ENCODE data around the gene ZBTB8A.
A peak's percentile ranks its signal among the peaks of the same experiment; 100 is the strongest.

The ZBTB8A gene

DNA sequence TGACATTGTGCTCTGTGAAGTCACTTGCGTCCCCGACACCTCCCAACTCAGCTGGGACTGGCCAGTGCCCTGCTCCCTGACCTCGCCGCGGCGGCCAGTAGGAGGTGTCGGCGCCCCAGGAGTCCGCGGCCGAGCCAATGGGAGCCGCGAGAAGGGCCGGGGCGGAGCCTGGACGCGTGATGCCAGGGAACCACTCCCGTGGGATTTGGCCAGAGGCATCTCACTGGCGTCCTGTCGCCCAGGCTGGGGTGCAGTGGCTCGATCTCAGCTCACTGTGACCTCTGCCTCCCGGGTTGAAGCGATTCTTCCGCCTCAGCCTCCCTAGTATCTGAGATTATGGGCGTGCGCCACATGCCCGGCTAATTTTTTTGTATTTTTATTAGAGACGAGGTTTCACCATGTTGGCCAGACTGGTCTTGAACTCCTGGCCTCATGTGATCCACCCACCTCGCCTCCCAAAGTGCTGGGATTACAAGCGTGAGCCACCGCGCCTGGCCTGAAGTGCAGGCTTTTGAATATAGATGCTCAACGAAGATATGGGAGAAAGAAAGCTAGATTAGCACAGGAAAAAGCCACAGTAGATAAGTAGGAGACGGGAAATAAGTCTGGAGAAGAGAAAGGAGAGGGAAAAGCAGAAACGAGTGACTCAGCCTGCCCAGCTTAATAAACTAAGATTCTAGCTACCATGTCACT, 73.1 kb downstream of the ZBTB8A start:
- H3K27me3 ChIP-seq (ENCODE audit: insufficient read depth, low read depth): no peaks in the 10 kb centered on the region
- no peak for TF ChIP-seq CTCF (conservative IDR thresholded peaks at IDR 0.05; ENCODE audit: low read depth, low read length)
- no peak overlapping the region for H3K9ac ChIP-seq
- no peaks in the 10 kb centered on the region for H3K4me1 ChIP-seq (ENCODE audit: low read depth, poor library complexity, severe bottlenecking)
- H3K79me2 ChIP-seq (ENCODE audit: insufficient read depth, low read depth): no peaks in the 10 kb centered on the region
- H3K4me3 ChIP-seq (IDR thresholded peaks at IDR 0.05; ENCODE audit: insufficient read depth, low read depth, low read length): no peak overlapping the region
- no peaks in the 10 kb centered on the region for H3K36me3 ChIP-seq (ENCODE audit: insufficient read depth)
- no peak overlapping the region for H3K4me2 ChIP-seq
- no peaks in the 10 kb centered on the region for H4K20me1 ChIP-seq (ENCODE audit: insufficient read depth)
- no peak overlapping the region for H2AFZ ChIP-seq (ENCODE audit: low read depth)
- no peak overlapping the region for H3K27ac ChIP-seq

- H3K4me2 ChIP-seq: no peak overlapping the region
- no peak overlapping the region for H3K9ac ChIP-seq
- H2AFZ ChIP-seq (ENCODE audit: low read depth): no peak overlapping the region
- H3K36me3 ChIP-seq (ENCODE audit: insufficient read depth): no peaks in the 10 kb centered on the region
- TF ChIP-seq CTCF (conservative IDR thresholded peaks at IDR 0.05; ENCODE audit: low read depth, low read length): no peak
- no peak overlapping the region for H3K27ac ChIP-seq
- no peaks in the 10 kb centered on the region for H3K27me3 ChIP-seq (ENCODE audit: insufficient read depth, low read depth)
- H3K4me1 ChIP-seq (ENCODE audit: low read depth, poor library complexity, severe bottlenecking): peaks cover 5% of the 10 kb centered on the region
- H3K79me2 ChIP-seq (ENCODE audit: insufficient read depth, low read depth): no peaks in the 10 kb centered on the region
- no peaks in the 10 kb centered on the region for H4K20me1 ChIP-seq (ENCODE audit: insufficient read depth)
- H3K4me3 ChIP-seq (IDR thresholded peaks at IDR 0.05; ENCODE audit: insufficient read depth, low read depth, low read length): no peak overlapping the region
Measured at GRCh38 chr1:32613472-32613871, 74.2 kb downstream of the ZBTB8A start.

- Histone ChIP-seq H3K4me3 (IDR thresholded peaks at IDR 0.05; ENCODE audit: insufficient read depth, low read depth, low read length) (no peak overlapping the region), H3K36me3 (ENCODE audit: insufficient read depth) (no peaks in the 10 kb centered on the region), H3K27me3 (ENCODE audit: insufficient read depth, low read depth) (no peaks in the 10 kb centered on the region), H2AFZ (ENCODE audit: low read depth) (no peak overlapping the region), H3K4me1 (ENCODE audit: low read depth, poor library complexity, severe bottlenecking) (peaks cover 58% of the 10 kb centered on the region), H3K4me2 (peak overlapping the region; percentile 76; the same call in 1 of the 2 replicates), H3K79me2 (ENCODE audit: insufficient read depth, low read depth) (peaks cover 16% of the 10 kb centered on the region; the same call in 1 of the 2 replicates), H3K9ac (peak overlapping the region; percentile 22; the same call in 1 of the 2 replicates), H3K27ac (peak overlapping the region; percentile 98), H4K20me1 (ENCODE audit: insufficient read depth) (no peaks in the 10 kb centered on the region)
- no peak for TF ChIP-seq CTCF (conservative IDR thresholded peaks at IDR 0.05; ENCODE audit: low read depth, low read length)
Measured at GRCh38 chr1:32618673-32619221, 79.5 kb downstream of the ZBTB8A start.

DNA sequence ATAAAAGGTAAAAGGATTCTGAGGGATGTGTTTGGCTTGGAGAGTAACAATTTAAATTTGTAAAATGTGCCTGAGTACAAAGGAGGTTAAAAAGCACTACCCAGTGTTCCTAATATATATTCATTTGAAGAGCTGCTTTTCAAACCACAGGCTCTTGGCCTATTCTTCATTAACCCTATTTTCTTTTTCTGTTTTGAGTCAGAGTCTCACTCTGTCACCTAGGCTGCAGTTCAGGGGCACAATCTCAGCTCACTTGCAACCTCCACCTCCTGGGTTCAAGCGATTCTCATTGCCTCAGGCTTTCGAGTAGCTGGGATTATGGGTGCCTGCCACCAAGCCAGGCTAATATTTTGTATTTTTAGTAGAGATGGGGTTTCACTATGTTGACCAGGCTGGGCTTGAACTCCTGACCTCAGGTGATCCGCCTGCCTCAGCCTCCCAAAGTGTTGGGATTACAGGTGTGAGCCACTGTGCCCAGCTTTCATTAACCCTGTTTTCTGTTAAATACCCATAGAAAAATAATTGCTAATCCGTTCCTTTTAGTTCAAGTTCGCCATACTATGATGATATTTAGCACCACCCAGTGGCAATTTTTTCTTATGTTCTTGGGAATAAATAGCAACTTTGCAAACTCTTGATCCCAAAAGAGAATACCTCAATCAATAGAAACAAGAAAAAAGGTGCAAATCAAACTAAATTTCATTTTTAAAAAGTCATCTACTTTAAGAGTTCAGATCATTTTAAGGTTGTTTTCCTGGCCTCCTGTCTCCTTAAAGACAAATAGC, 80.7 kb downstream of the ZBTB8A start:
- Histone ChIP-seq H3K4me3 (IDR thresholded peaks at IDR 0.05; ENCODE audit: insufficient read depth, low read depth, low read length) (no peak overlapping the region), H3K27ac (peak overlapping the region; percentile 98), H3K79me2 (ENCODE audit: insufficient read depth, low read depth) (peaks cover 16% of the 10 kb centered on the region; the same call in 1 of the 2 replicates), H3K9ac (peak overlapping the region; percentile 22; the same call in 1 of the 2 replicates), H3K36me3 (ENCODE audit: insufficient read depth) (no peaks in the 10 kb centered on the region), H3K27me3 (ENCODE audit: insufficient read depth, low read depth) (no peaks in the 10 kb centered on the region), H3K4me1 (ENCODE audit: low read depth, poor library complexity, severe bottlenecking) (peaks cover 69% of the 10 kb centered on the region), H3K4me2 (peak overlapping the region; percentile 76), H4K20me1 (ENCODE audit: insufficient read depth) (no peaks in the 10 kb centered on the region), H2AFZ (ENCODE audit: low read depth) (no peak overlapping the region)
- TF ChIP-seq CTCF (conservative IDR thresholded peaks at IDR 0.05; ENCODE audit: low read depth, low read length): no peak
